ENCODE data around the gene CLEC1A. TPM values are rescaled to one million over a fixed set of nuclear protein-coding genes. Genes with fewer than 3 reads are reported as not detected.

CLEC1A gene
- total and polyA plus RNA-seq, 2 donors (not counting 3 experiments of a cell fraction or from before 2014, with no cell fraction given) = 22.0 to 24.2 TPM

DNA sequence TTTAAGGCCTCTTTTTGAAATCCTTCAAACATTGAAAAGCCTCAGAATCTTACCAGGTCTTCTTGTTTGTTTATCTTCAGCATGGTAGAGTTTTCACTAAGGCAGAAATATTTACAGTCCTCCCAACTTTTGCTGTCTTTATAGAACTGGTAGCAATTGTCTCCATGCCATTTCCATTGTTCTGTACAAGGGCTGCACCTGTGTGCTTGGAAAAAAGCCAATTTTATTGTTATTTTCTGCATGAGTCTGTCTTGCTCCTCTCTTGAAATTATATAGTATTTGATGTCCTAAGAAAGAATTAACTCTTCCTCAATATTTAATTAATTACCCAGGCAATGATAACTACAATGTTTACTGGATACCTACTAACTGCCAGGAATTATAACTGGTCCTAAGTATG lies 23.3 kb downstream of the CLEC1A start:
- Histone ChIP-seq H3K27me3 (ENCODE audit: control insufficient read depth in 2 of 2, insufficient read depth in 2 of 2, low read length in 2 of 2) (no peaks in the 10 kb centered on the region), H3K4me1 (ENCODE audit: control insufficient read depth, extremely low read depth, insufficient read depth, low read length) (peaks cover 6% of the 10 kb centered on the region), H4K20me1 (replicated peaks; ENCODE audit: control insufficient read depth, extremely low read depth, insufficient read depth, low read length) (no peaks in the 10 kb centered on the region), H3K36me3 (ENCODE audit: control insufficient read depth in 2 of 2, extremely low read depth in 1 of 2, insufficient read depth in 2 of 2, low read length in 2 of 2) (peaks cover 3 to 6% of the 10 kb centered on the region in 2 experiments), H3K4me2 (ENCODE audit: insufficient read depth, low read length) (no peak overlapping the region), H3K27ac (ENCODE audit: insufficient read depth, low read depth, low read length) (no peak overlapping the region), H3K4me3 (replicated peaks in 1 of 3; ENCODE audit: insufficient read depth in 1 of 3, low read depth in 1 of 3, low read length in 3 of 3) (no peak overlapping the region), H3K9ac (replicated peaks; ENCODE audit: extremely low read depth, insufficient read depth, low read length) (no peak overlapping the region), H3K9me3 (replicated peaks; ENCODE audit: control insufficient read depth, insufficient read depth, low read length) (no peaks in the 10 kb centered on the region), H3K79me2 (ENCODE audit: control insufficient read depth, insufficient read depth, low read length) (no peaks in the 10 kb centered on the region), H3K9me1 (replicated peaks; ENCODE audit: control insufficient read depth, extremely low read depth, insufficient read depth, low read length) (no peaks in the 10 kb centered on the region), H2AFZ (ENCODE audit: low read depth, low read length) (no peak overlapping the region)
- ChIA-PET CTCF (no interaction called here), POLR2A (no interaction called here)
- dilution Hi-C loops (cut with MboI; ENCODE audit: extremely low pct_ligation_motif_present, low sequenced_read_pairs) = no loop called here
- DNase-seq (ENCODE audit: low read depth, low spot score) (peak; percentile 55), FAIRE-seq (no peak)
- intact Hi-C loops (cut with micrococcal nuclease) = no loop called here
- TF ChIP-seq POLR2AphosphoS5 (IDR thresholded peaks at IDR 0.05; ENCODE audit: insufficient read depth, low read depth, low read length) (no peak), POLR2A (IDR thresholded peaks at IDR 0.05; ENCODE audit: low read depth, low read length) (no peak), MAX (IDR thresholded peaks at IDR 0.05; ENCODE audit: insufficient read depth, insufficient read length) (no peak), JUN (IDR thresholded peaks at IDR 0.05; ENCODE audit: borderline replicate concordance, insufficient read depth, insufficient read length, low read depth) (no peak), EZH2 (IDR thresholded peaks at IDR 0.05; ENCODE audit: borderline replicate concordance, low read depth, low read length, severe bottlenecking) (no peak), GATA2 (IDR thresholded peaks at IDR 0.05; ENCODE audit: insufficient read depth, insufficient read length, low read depth, low read length) (no peak), FOS (IDR thresholded peaks at IDR 0.05; ENCODE audit: borderline replicate concordance, insufficient read depth, low read length) (no peak), MYC (IDR thresholded peaks at IDR 0.05; ENCODE audit: low read depth, low read length) (no peak)
- TF ChIP-seq, protein P1, sequence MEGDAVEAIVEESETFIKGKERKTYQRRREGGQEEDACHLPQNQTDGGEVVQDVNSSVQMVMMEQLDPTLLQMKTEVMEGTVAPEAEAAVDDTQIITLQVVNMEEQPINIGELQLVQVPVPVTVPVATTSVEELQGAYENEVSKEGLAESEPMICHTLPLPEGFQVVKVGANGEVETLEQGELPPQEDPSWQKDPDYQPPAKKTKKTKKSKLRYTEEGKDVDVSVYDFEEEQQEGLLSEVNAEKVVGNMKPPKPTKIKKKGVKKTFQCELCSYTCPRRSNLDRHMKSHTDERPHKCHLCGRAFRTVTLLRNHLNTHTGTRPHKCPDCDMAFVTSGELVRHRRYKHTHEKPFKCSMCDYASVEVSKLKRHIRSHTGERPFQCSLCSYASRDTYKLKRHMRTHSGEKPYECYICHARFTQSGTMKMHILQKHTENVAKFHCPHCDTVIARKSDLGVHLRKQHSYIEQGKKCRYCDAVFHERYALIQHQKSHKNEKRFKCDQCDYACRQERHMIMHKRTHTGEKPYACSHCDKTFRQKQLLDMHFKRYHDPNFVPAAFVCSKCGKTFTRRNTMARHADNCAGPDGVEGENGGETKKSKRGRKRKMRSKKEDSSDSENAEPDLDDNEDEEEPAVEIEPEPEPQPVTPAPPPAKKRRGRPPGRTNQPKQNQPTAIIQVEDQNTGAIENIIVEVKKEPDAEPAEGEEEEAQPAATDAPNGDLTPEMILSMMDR (IDR thresholded peaks at IDR 0.05; ENCODE audit: extremely low read depth in 1 of 2, insufficient read depth in 1 of 2, low read depth in 1 of 2, low read length in 2 of 2) = no peak
- BruUV-seq (replicated peaks) = no TSS peak

Measured in endothelial cell of umbilical vein (primary cell).